GM10266 (cell line): ENCODE data around the gene NFATC1.

Source experiments
- DNase-seq: peaks from one replicate; pipeline ENCODE4 v3.0.0; 2012; ENCODE audit errors: extremely low spot score
- TF ChIP-seq, protein P1 (sequence below): IDR thresholded peaks from 2 replicates; pipeline ENCODE4 v1.5.1; 2012; ENCODE audit warnings: mild to moderate bottlenecking, low read depth; ENCODE audit not compliant: control insufficient read depth, insufficient read depth; ENCODE audit errors: missing control alignments

NFATC1 gene

DNA sequence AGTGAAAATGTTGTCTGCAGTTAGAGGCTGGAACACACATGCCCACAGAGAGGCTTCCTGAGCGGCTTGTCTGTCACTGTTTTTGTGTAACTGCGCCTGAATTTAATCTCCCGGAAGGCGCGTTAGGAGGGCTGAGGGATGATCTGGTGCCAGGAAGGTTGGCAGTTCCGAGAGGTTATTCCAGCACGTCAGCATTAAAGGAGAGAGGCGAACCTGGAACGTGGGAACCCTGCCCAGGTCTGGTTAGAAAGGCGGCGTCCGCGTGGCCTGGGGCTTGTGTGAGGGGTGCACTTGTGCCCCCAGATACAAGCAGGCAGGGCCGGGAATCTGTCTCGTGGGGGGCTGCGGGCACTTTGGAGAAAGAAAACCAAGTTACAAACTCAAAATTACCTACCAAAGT is 75.3 kb downstream of the NFATC1 start:
- TF ChIP-seq, protein P1, sequence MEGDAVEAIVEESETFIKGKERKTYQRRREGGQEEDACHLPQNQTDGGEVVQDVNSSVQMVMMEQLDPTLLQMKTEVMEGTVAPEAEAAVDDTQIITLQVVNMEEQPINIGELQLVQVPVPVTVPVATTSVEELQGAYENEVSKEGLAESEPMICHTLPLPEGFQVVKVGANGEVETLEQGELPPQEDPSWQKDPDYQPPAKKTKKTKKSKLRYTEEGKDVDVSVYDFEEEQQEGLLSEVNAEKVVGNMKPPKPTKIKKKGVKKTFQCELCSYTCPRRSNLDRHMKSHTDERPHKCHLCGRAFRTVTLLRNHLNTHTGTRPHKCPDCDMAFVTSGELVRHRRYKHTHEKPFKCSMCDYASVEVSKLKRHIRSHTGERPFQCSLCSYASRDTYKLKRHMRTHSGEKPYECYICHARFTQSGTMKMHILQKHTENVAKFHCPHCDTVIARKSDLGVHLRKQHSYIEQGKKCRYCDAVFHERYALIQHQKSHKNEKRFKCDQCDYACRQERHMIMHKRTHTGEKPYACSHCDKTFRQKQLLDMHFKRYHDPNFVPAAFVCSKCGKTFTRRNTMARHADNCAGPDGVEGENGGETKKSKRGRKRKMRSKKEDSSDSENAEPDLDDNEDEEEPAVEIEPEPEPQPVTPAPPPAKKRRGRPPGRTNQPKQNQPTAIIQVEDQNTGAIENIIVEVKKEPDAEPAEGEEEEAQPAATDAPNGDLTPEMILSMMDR, result no peak
- DNase-seq, result no peak

DNA sequence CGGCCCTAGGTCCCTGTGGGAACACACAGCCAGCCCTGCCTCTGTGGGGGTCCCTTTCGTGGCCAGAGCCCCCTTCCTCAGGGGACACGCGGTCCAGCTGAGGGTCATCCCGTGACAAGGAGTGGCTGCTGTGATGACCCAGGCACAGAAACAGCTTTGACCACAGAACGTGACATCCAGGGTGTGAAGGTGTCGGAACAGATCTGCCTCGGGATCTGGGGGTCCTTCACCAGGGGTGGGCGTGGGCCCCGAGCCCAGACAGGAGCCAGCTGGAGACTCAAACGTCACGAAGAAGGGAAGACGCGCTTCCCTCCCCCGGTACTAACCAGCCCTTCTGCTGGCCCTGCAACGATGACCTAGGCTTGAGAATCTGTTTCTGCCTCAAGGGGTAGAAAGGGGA is 75.9 kb downstream of the NFATC1 start:
- DNase-seq, result no peak
- TF ChIP-seq, protein P1, result no peak

DNA sequence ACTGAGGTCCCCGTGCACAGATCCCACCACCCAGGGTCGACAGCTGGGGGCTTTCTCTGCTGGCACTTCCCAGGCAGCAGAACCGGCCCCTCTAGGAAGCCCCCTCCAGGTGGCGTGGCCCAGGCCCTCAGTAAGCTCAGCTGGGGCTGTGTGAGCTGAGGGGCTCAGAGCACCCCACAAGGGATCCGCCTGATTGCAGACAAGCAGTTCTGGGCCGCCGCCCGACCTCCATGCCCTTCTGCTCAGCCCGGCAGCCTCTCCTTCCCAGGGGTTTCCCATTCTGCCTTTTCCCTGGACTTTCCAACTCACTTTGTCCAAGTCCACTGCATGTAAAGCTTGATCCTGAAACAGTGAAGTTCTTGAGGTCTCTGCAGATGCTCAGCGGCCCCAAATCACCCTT is 76.4 kb downstream of the NFATC1 start:
- TF ChIP-seq, protein P1, result no peak
- no peak for DNase-seq

DNA sequence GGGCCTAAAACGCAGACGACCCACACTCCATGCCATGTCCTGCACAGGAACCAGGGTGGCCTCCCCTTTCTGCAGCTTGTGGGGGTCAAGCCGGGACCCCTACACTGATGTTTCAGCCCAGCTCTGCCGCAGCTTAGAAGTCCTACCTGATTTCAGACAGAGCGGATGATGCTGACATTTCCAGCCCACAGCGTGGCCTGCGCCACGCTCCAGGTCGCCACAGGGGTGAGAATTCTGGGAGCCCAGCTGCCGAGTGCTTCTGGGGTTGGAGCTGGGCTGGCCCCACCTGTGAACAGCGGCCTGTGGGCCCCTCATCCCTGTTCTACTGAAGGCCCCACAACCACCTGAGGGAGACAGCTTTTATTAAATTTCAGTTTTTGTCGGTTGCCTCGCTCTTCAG is 77.2 kb downstream of the NFATC1 start:
- no peak for DNase-seq
- TF ChIP-seq, protein P1, result no peak

DNA sequence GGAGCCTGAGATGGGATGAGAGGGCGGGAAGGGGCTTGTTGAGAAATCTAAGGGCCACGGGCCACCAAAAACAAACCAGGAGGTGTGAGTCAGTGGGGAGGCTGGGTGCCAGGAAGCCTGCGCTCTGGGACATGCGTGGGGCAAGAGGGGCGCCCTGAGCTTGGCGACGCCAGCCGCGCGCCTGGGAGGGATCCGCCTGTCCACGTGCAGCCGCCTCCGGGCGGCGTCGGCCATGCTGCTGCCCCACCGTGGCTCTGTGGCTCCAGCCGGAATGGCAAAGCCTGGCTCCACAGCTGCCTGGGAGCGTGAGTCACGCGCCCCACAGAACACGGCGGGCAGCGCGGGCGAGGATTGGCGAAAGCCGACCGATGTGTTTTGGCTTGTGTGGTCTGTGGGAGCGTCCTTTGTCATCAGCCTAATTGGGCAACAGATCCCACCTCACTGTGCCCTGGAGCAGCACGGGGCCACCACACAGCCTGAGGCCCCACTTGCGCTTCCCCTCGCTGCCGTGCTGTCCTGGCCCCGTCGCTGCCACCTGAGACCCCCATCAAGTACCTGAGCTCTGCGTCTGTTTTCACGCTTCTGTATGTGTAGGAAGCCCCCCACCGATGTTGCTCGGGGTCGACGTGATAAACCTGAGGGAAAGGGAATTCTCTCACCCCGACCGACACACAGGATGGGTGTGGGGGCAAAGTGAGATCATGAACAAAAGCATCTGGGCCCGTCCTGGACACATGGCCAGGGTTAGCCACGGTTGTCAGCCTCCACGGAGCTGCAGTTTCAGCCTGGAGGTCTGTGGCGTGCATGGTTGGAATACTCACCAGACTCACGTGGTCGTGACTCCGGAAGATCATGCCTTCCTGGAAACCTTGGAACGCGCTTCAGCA is 80.5 kb downstream of the NFATC1 start:
- no peak for DNase-seq
- TF ChIP-seq, protein P1, result no peak

DNA sequence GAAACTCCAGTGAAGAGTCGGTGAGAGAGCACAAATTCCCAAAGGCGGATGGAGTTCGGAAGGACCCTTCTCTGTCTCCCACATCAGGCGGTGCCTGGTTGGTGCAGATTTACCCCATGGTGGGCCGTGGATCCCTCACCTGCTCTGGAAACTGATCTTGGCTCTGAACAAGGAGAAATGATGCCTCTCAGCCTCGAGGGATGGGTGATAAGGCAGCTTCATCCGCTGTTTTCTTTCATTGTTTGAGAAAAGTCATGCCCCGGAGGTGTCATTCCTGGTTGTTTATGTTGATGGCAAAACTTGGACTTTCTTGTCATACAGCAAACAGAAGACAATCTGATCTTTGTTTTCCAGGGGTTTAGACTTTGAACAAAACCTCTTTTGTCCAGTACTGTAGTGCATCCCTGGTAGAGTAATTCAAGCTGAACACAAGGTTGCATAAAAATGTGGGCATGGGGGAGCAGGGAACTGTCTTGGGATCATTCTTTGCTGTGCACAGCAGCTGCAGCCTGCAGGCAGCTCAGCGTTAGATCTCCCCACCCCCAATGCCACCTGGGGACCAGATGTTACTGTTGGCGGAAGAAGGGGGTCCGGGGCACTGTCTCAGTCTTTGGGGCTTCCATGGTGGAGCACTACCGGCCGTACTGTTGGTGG is 81.3 kb downstream of the NFATC1 start:
- TF ChIP-seq, protein P1, result no peak
- no peak for DNase-seq
